Measurements from ENCODE around the gene LAMA2.

DNA sequence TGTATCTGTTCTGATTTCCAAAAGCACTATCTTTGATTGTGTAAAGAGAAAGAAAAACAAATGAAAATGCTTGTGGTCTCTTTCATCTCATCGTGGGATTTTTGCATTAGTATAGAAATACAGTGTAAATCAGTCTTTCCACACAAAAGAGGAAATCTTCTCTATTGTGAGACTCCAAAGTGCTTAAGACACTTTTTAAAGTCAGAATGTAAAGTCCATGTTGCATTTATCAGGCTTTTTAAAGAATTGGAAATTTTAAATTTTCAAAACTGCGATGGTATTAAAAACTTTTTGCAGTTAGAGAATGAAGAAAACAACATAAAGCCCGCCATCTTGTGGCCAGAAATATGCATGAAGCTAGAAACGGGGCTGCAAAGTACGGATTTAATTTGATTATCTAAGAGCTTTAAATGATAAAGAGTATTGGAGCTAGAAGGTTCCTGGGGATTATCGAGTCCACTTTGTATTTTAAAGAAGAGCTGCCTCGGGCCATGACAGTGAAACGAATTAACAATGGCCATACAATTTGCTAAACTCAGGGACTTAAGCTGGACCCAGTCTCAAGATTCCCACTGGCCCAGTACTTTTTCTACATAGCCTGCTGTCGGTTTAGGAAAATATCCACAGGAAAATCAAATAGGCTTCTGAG is 487.5 kb downstream of the LAMA2 start:
- TF ChIP-seq, protein P1, sequence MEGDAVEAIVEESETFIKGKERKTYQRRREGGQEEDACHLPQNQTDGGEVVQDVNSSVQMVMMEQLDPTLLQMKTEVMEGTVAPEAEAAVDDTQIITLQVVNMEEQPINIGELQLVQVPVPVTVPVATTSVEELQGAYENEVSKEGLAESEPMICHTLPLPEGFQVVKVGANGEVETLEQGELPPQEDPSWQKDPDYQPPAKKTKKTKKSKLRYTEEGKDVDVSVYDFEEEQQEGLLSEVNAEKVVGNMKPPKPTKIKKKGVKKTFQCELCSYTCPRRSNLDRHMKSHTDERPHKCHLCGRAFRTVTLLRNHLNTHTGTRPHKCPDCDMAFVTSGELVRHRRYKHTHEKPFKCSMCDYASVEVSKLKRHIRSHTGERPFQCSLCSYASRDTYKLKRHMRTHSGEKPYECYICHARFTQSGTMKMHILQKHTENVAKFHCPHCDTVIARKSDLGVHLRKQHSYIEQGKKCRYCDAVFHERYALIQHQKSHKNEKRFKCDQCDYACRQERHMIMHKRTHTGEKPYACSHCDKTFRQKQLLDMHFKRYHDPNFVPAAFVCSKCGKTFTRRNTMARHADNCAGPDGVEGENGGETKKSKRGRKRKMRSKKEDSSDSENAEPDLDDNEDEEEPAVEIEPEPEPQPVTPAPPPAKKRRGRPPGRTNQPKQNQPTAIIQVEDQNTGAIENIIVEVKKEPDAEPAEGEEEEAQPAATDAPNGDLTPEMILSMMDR (IDR thresholded peaks at IDR 0.05): peak; percentile 27 to 73 (median 66)
- TF ChIP-seq POLR2A (IDR thresholded peaks at IDR 0.05): no peak
